ENCODE data around the gene CLP1. TPM values are rescaled to one million over a fixed set of nuclear protein-coding genes. Genes with fewer than 3 reads are reported as not detected.

CLP1 gene
- total RNA-seq, 3 donors from 2014 or later, result 15.4 to 17.7 (median 17.7) TPM

DNA sequence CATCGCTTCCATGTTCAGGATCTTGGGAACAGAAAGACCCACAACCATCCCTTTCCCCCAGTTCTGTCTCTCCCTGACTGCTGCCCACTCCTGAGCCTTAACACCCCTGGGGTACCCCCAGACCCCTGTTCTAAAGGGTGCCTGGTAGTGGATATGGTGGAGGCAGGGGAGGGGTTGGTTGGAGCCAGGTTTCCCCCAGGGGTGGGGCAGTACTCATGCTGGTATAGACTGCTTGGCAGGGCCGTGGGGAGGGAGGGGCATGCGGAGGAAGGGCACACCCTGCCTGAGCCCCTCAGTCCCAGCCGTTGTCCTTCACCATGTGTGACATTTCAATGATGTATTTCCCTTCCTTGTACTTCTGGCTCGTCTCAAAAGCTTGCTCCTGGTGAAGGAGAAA lies 11.9 kb upstream of the CLP1 start:
- Histone ChIP-seq H3K4me3 (no peak overlapping the region), H3K9me3 (no peaks in the 10 kb centered on the region), H3K27ac (peak overlapping the region; percentile 50 to 80), H3K4me1 (peaks cover 14 to 15% of the 10 kb centered on the region in 2 donors), H3K27me3 (peaks cover 0 to 20% of the 10 kb centered on the region in 2 donors), H3K36me3 (no peaks in the 10 kb centered on the region)
- DNase-seq (ENCODE audit: low spot score in 2 of 2), result no peak
- TF ChIP-seq POLR2AphosphoS5 (IDR thresholded peaks at IDR 0.05), result no peak
- no peak for TF ChIP-seq CTCF (IDR thresholded peaks at IDR 0.05)
- TF ChIP-seq POLR2A (IDR thresholded peaks at IDR 0.05), result no peak
- intact Hi-C loops (cut with DNase I; ENCODE audit: low total_unique reads), result no loop called here

GRCh38 chr11:57646194-57646798 lies 11.3 kb upstream of the CLP1 start:
- Histone ChIP-seq H3K4me3 (peak overlapping the region in 1 of 3 donors; percentile 45), H3K4me1 (peaks cover 14 to 15% of the 10 kb centered on the region in 2 donors), H3K9me3 (no peaks in the 10 kb centered on the region), H3K27me3 (peaks cover 0 to 20% of the 10 kb centered on the region in 2 donors), H3K27ac (peak overlapping the region; percentile 50 to 80), H3K36me3 (no peaks in the 10 kb centered on the region)
- intact Hi-C loops (cut with DNase I; ENCODE audit: low total_unique reads), result no loop called here
- DNase-seq (ENCODE audit: low spot score in 2 of 2), result no peak
- TF ChIP-seq POLR2AphosphoS5 (IDR thresholded peaks at IDR 0.05) (no peak), CTCF (IDR thresholded peaks at IDR 0.05) (no peak), POLR2A (IDR thresholded peaks at IDR 0.05) (no peak)

- TF ChIP-seq POLR2A (IDR thresholded peaks at IDR 0.05) (no peak), CTCF (IDR thresholded peaks at IDR 0.05) (no peak), POLR2AphosphoS5 (IDR thresholded peaks at IDR 0.05) (no peak)
- Histone ChIP-seq H3K27me3 (peaks cover 0 to 20% of the 10 kb centered on the region in 2 donors), H3K9me3 (no peaks in the 10 kb centered on the region), H3K36me3 (no peaks in the 10 kb centered on the region), H3K4me3 (peak overlapping the region in 2 of 3 donors; percentile 45 to 55), H3K27ac (peak overlapping the region; percentile 50 to 80), H3K4me1 (peaks cover 14 to 15% of the 10 kb centered on the region in 2 donors)
- intact Hi-C loops (cut with DNase I; ENCODE audit: low total_unique reads), result no loop called here
- DNase-seq (ENCODE audit: low spot score in 2 of 2), result no peak
Observed at GRCh38 chr11:57646799-57647303, 10.7 kb upstream of the CLP1 start.

- Histone ChIP-seq H3K4me1 (peaks cover 14 to 15% of the 10 kb centered on the region in 2 donors), H3K27ac (peak overlapping the region; percentile 50 to 80), H3K9me3 (no peaks in the 10 kb centered on the region), H3K27me3 (peaks cover 0 to 20% of the 10 kb centered on the region in 2 donors), H3K36me3 (no peaks in the 10 kb centered on the region), H3K4me3 (peak overlapping the region in 2 of 3 donors; percentile 45 to 55)
- no peak for TF ChIP-seq POLR2A (IDR thresholded peaks at IDR 0.05)
- TF ChIP-seq CTCF (IDR thresholded peaks at IDR 0.05), result no peak
- TF ChIP-seq POLR2AphosphoS5 (IDR thresholded peaks at IDR 0.05), result no peak
- intact Hi-C loops (cut with DNase I; ENCODE audit: low total_unique reads), result no loop called here
- DNase-seq (ENCODE audit: low spot score in 2 of 2), result no peak
Observed at GRCh38 chr11:57647372-57647771, 10.2 kb upstream of the CLP1 start.
